Heart right ventricle (tissue), 16 donors: ENCODE results near the gene EIF3F. TPM values are rescaled to one million over a fixed set of nuclear protein-coding genes. Genes with fewer than 3 reads are reported as not detected.

Experiments
- ATAC-seq, 8 donors: fragments of 200-7000 bp; cut with Tn5 transposase; one replicate each; pipeline ENCODE4 v1.9.1; 2020; ENCODE audit warnings: mild to moderate bottlenecking in 8 of 8, moderate library complexity in 8 of 8, moderate number of reproducible peaks in 1 of 8
- DNase-seq, 2 donors: peaks; one replicate each; pipeline ENCODE4 v3.0.0-alpha.2; 2020
- H3K27ac ChIP-seq, 10 donors: fragments of 200-600 bp; sonication (generic) in 2 of 10; one replicate each; pipeline versions ENCODE4 v1.5.0 to v1.8.0; 2020 to 2022; ENCODE audit warnings: mild to moderate bottlenecking in 3 of 10
- H3K27me3 ChIP-seq, 7 donors: fragments of 200-600 bp; one replicate each; pipeline ENCODE4 v1.8.0; 2021 to 2022; ENCODE audit warnings: mild to moderate bottlenecking in 2 of 7
- H3K36me3 ChIP-seq, 9 donors: fragments of 200-600 bp; sonication (generic) in 1 of 9; one replicate each; pipeline versions ENCODE4 v1.5.0 to v1.8.0; 2020 to 2022; ENCODE audit warnings: mild to moderate bottlenecking in 2 of 9
- H3K4me1 ChIP-seq, 9 donors: fragments of 200-600 bp; sonication (generic) in 1 of 9; one replicate each; pipeline versions ENCODE4 v1.5.0 to v1.8.0; 2020 to 2022; ENCODE audit warnings: mild to moderate bottlenecking in 4 of 9
- H3K4me3 ChIP-seq, 10 donors: fragments of 200-600 bp; sonication (generic) in 2 of 10; one replicate each; pipeline versions ENCODE4 v1.5.0 to v1.8.0; 2020 to 2022; ENCODE audit warnings: mild to moderate bottlenecking in 7 of 10, moderate library complexity in 2 of 10
- H3K9me3 ChIP-seq, 11 donors: fragments of 200-600 bp in 10 of 11; sonication (generic) in 2 of 11; one replicate each; pipeline versions ENCODE4 v1.5.0 to v1.8.0; 2013 to 2022; ENCODE audit warnings: mild to moderate bottlenecking in 2 of 11, control low read depth in 1 of 11, moderate library complexity in 1 of 11
- CTCF ChIP-seq, 9 donors: fragments of 200-600 bp; sonication (generic) in 2 of 9; IDR thresholded peaks; one replicate each; pipeline versions ENCODE4 v1.5.0 to v1.8.0; 2021 to 2022; ENCODE audit warnings: antibody characterized with exemption in 9 of 9, mild to moderate bottlenecking in 5 of 9, moderate library complexity in 1 of 9
- WGBS, 2 donors: extraction: QIAGEN DNeasy Blood & Tissue Kit; methylation state at CpG; one replicate each; pipeline ENCODE4 v1.1.7; 2013; ENCODE audit warnings: inconsistent platforms in 1 of 2; 5-methylcytosine and 5-hydroxymethylcytosine counted together
- intact Hi-C, 10 donors: fragments of 100-400 bp; cut with DNase I; formaldehyde crosslinking; loops; one replicate each; pipeline versions ENCODE4 v1.11.1 to v1.14.2; 2022
- polyA plus RNA-seq, 2 donors: library from polyadenylated mRNA; stranded (reverse); fragments of 200-250 nt; gene quantifications; one replicate each; pipeline ENCODE4 v1.2.3, GENCODE V29; 2013
- total RNA-seq, 10 donors: library from RNA; stranded (reverse); fragmentation: NEBNext Ultra II Directional in 3 of 10; extraction: Animal tissue kit (Norgen Biotek cat#: 25700) in 3 of 10; gene quantifications; one replicate each; pipeline versions ENCODE4 v1.2.1 to v1.2.4, GENCODE V29; 2021 to 2023
- donor health status: Arrhythmogenic right ventricular cardiomyopathy.
- donor health status: ischemic (EF 13 %, LVEDD 7.1; RV severe dilation, severe dysfunction).
- donor health status: healthy with polysubstance abuse.
- donor health status: DM: no; HTN: yes; CAD: no.
- donor health status: DM: no; HTN: no; CAD: no.
- donor health status: ischemic (EF 25% LVEDD 6.9; RV normal size, moderate dysfunction).
- donor health status: ischemic (EF 25% LVEDD 5.7; RV mildly dilated, moderate dysfunction).
- donor health status: healthy.
- donor health status: DM: yes; HTN: yes; CAD: no.
- donor health status: Ischemic cardiomyopathy.
- donor health status: ischemic (EF 35%, LVEDD 5.7; RV mildly dilated, moderate dysfunction).
- donor health status: nonischemic (EF 11% LVEDD 7.7; RV severe dilation, severe dysfunction).
- donor health status: DM: yes; HTN: yes; CAD: no.
- donor health status: PGD.
- donor health status: ischemic (EF 29% LVEDD 5.4; RV normal size, mild dysfunction).
- donor health status: nonischemic (EF 23%, LVEDD 6.1; RV moderate dilation, normal function).

Gene EIF3F
- total and polyA plus RNA-seq, 12 donors = 63.2 to 386 (median 157) TPM

- TF ChIP-seq CTCF (IDR thresholded peaks at IDR 0.05) = no peak
- intact Hi-C loops = no loop called here
These were observed 34.8 kb downstream of the EIF3F start for GRCh38 chr11:8021920-8022319.

GRCh38 chr11:8022876-8023275, 35.7 kb downstream of the EIF3F start:
- H3K36me3 ChIP-seq = no peaks in the 10 kb centered on the region
- no peak for DNase-seq
- no peak for TF ChIP-seq CTCF (IDR thresholded peaks at IDR 0.05)
- H3K4me1 ChIP-seq = peaks cover 0 to 20% (median 13%) of the 10 kb centered on the region in 9 donors
- H3K27me3 ChIP-seq = peaks cover 0 to 47% (median 0%) of the 10 kb centered on the region in 7 donors
- no peaks in the 10 kb centered on the region for H3K9me3 ChIP-seq
- H3K27ac ChIP-seq = peak overlapping the region in 3 of 10 donors; percentile 34 to 45 (median 35)
- 59 to 62% methylated on average over 2 of the region's 2 CpGs for WGBS, 2 donors
- intact Hi-C loops = no loop called here
- ATAC-seq = no peak
- H3K4me3 ChIP-seq = no peak overlapping the region

More at GRCh38 chr11:8021920-8022319, 34.8 kb downstream of the EIF3F start:
- peaks cover 0 to 56% (median 0%) of the 10 kb centered on the region in 7 donors for H3K27me3 ChIP-seq
- H3K27ac ChIP-seq = peak overlapping the region in 1 of 10 donors; percentile 45
- H3K9me3 ChIP-seq = no peaks in the 10 kb centered on the region
- no peak overlapping the region for H3K4me3 ChIP-seq
- WGBS, 2 donors = 87 to 91% methylated on average over 1 of the region's 1 CpG
- ATAC-seq (no peak), DNase-seq (no peak)
- H3K4me1 ChIP-seq = peaks cover 0 to 20% (median 13%) of the 10 kb centered on the region in 9 donors
- H3K36me3 ChIP-seq = no peaks in the 10 kb centered on the region

GRCh38 chr11:8023831-8024555, 36.9 kb downstream of the EIF3F start:
- Histone ChIP-seq H3K4me1 (peaks cover 0 to 11% (median 10%) of the 10 kb centered on the region in 9 donors), H3K9me3 (no peaks in the 10 kb centered on the region), H3K36me3 (no peaks in the 10 kb centered on the region), H3K4me3 (no peak overlapping the region), H3K27ac (no peak overlapping the region), H3K27me3 (peaks cover 0 to 36% (median 0%) of the 10 kb centered on the region in 7 donors)
- ATAC-seq (no peak), DNase-seq (no peak)
- TF ChIP-seq CTCF (IDR thresholded peaks at IDR 0.05) = no peak
- intact Hi-C loops = no loop called here
- WGBS, 2 donors = 88 to 89% methylated on average over 12 of the region's 12 CpGs

- no peak for DNase-seq
- no peaks in the 10 kb centered on the region for H3K36me3 ChIP-seq
- no peak overlapping the region for H3K4me3 ChIP-seq
- peaks cover 0 to 9% (median 3%) of the 10 kb centered on the region in 9 donors for H3K4me1 ChIP-seq
- intact Hi-C loops = no loop called here
- TF ChIP-seq CTCF (IDR thresholded peaks at IDR 0.05) = no peak
- no peak overlapping the region for H3K27ac ChIP-seq
- peaks cover 0 to 24% (median 0%) of the 10 kb centered on the region in 7 donors for H3K27me3 ChIP-seq
- no peak for ATAC-seq
- no peaks in the 10 kb centered on the region for H3K9me3 ChIP-seq
- WGBS, 2 donors = 64% methylated on average over 3 of the region's 3 CpGs
These were observed 38.0 kb downstream of the EIF3F start for GRCh38 chr11:8025123-8025522.
